GM18907 (cell line): ENCODE results near the gene FERMT1.
"Not testable (repeated sequence)": the region's sequence is repeated elsewhere in the genome, so short reads cannot be mapped to it uniquely, and the experiment has no call there.

Experiments used
- ATAC-seq: cut with Tn5 transposase; IDR thresholded peaks from one replicate; pipeline ENCODE4 v1.9.1; 2021; ENCODE audit warnings: mild to moderate bottlenecking, moderate library complexity; ENCODE audit not compliant: unreplicated experiment

The FERMT1 gene

GRCh38 chr20:6041808-6042265 lies 81.0 kb downstream of the FERMT1 start:
- no peak for ATAC-seq

- no peak for ATAC-seq
Observed at GRCh38 chr20:6040958-6041807, 81.6 kb downstream of the FERMT1 start.

- no peak for ATAC-seq
Observed at GRCh38 chr20:6040540-6040939, 82.3 kb downstream of the FERMT1 start.

GRCh38 chr20:6039766-6040165 lies 83.1 kb downstream of the FERMT1 start:
- ATAC-seq: no peak

- ATAC-seq: no peak
Observed at GRCh38 chr20:6038256-6038655, 84.6 kb downstream of the FERMT1 start.

- no peak for ATAC-seq
Observed at GRCh38 chr20:6037082-6037481, 85.7 kb downstream of the FERMT1 start.

GRCh38 chr20:6036213-6036612 lies 86.6 kb downstream of the FERMT1 start:
- ATAC-seq: no peak

GRCh38 chr20:6034134-6034969 lies 88.5 kb downstream of the FERMT1 start:
- no peak for ATAC-seq

GRCh38 chr20:6032907-6033306 lies 89.9 kb downstream of the FERMT1 start:
- not testable (repeated sequence) for ATAC-seq

- no peak for ATAC-seq
Observed at GRCh38 chr20:6030453-6031080, 92.3 kb downstream of the FERMT1 start.

GRCh38 chr20:6029538-6029937 lies 93.3 kb downstream of the FERMT1 start:
- ATAC-seq: no peak

- no peak for ATAC-seq
Observed at GRCh38 chr20:6028818-6029217, 94.0 kb downstream of the FERMT1 start.

- no peak for ATAC-seq
Observed at GRCh38 chr20:6026051-6026450, 96.8 kb downstream of the FERMT1 start.
